WTC11 (cell line): Measurements from ENCODE around the gene RPP14. TPM values are rescaled to one million over a fixed set of nuclear protein-coding genes. Genes with fewer than 3 reads are reported as not detected.
A peak's percentile ranks its signal among the peaks of the same experiment; 100 is the strongest.

Experiments used
- ATAC-seq: fragments of 200-7000 bp; cut with Tn5 transposase; 2 replicates; pipeline ENCODE4 v1.10.0; 2021; ENCODE audit warnings: mild to moderate bottlenecking, moderate library complexity
- CTCF ChIA-PET: fragments of 300-600 bp; sonication (Branson Sonifier 250); formaldehyde crosslinking; loops from one replicate; lab custom pipeline; 2021; ENCODE audit warnings: antibody characterized with exemption; lab: Charles Lee
- POLR2A ChIA-PET: fragments of 350-600 bp; sonication (Branson Sonifier 250); formaldehyde crosslinking; loops from one replicate; lab custom pipeline; 2021; ENCODE audit warnings: antibody characterized with exemption; lab: Charles Lee
- DNase-seq: peaks from one replicate; pipeline ENCODE4 v3.0.0; 2021; ENCODE audit warnings: low spot score
- H3K27ac Mint-ChIP-seq: 2 replicates; pipeline ENCODE4 v1.8.0; 2021; ENCODE audit warnings: mixed read lengths
- H3K27me3 Mint-ChIP-seq: 2 replicates; pipeline ENCODE4 v1.8.0; 2021; ENCODE audit warnings: low read depth, mild to moderate bottlenecking, moderate library complexity, mixed read lengths
- H3K36me3 Mint-ChIP-seq: 2 replicates; pipeline ENCODE4 v1.8.0; 2021; ENCODE audit warnings: mixed read lengths
- H3K4me1 Mint-ChIP-seq: 2 replicates; pipeline ENCODE4 v1.8.0; 2022; ENCODE audit warnings: mixed read lengths
- H3K4me3 Mint-ChIP-seq: 2 replicates; pipeline ENCODE4 v1.8.0; 2021; ENCODE audit warnings: mild to moderate bottlenecking, moderate library complexity, mixed read lengths
- H3K9me3 Mint-ChIP-seq: 2 replicates; pipeline ENCODE4 v1.8.0; 2021; ENCODE audit warnings: mixed read lengths
- AFF4 ChIP-seq: sonication (generic); formaldehyde crosslinking; IDR thresholded peaks from 2 replicates; pipeline ENCODE4 v1.8.1; 2023; ENCODE audit warnings: mild to moderate bottlenecking, missing genetic modification reagents, borderline replicate concordance
- ELF4 ChIP-seq: sonication (generic); formaldehyde crosslinking; IDR thresholded peaks from 2 replicates; pipeline ENCODE4 v1.8.1; 2022; ENCODE audit warnings: low read depth, mild to moderate bottlenecking, moderate library complexity, missing genetic modification reagents
- FOXP1 ChIP-seq: sonication (generic); formaldehyde crosslinking; IDR thresholded peaks from 2 replicates; pipeline ENCODE4 v1.8.0; 2022; ENCODE audit warnings: missing genetic modification reagents, mild to moderate bottlenecking, moderate library complexity, borderline replicate concordance
- GRHL2 ChIP-seq: fragments of 250-450 bp; sonication (Bioruptor Pico); IDR thresholded peaks from 2 replicates; pipeline ENCODE4 v1.8.0; 2022; ENCODE audit warnings: mild to moderate bottlenecking, moderate library complexity; ENCODE audit not compliant: insufficient replicate concordance, severe bottlenecking
- KAT7 ChIP-seq: sonication (generic); formaldehyde crosslinking; IDR thresholded peaks from 2 replicates; pipeline ENCODE4 v1.8.1; 2023; ENCODE audit warnings: missing genetic modification reagents, mild to moderate bottlenecking, borderline replicate concordance
- NFATC4 ChIP-seq: fragments of 250-450 bp; sonication (Bioruptor Pico); IDR thresholded peaks from 2 replicates; pipeline ENCODE4 v1.9.0; 2021; ENCODE audit warnings: mild to moderate bottlenecking
- NR1H2 ChIP-seq: sonication (generic); formaldehyde crosslinking; IDR thresholded peaks from 2 replicates; pipeline ENCODE4 v1.9.0; 2021; ENCODE audit warnings: mild to moderate bottlenecking, moderate library complexity, missing genetic modification reagents
- SMAD3 ChIP-seq: sonication (generic); formaldehyde crosslinking; IDR thresholded peaks from 2 replicates; pipeline ENCODE4 v1.8.0; 2022; ENCODE audit warnings: missing genetic modification reagents, mild to moderate bottlenecking, borderline replicate concordance
- SOX15 ChIP-seq: fragments of 250-450 bp; sonication (Bioruptor Pico); IDR thresholded peaks from 2 replicates; pipeline ENCODE4 v1.9.0; 2021; ENCODE audit warnings: mild to moderate bottlenecking
- SP1 ChIP-seq: sonication (generic); formaldehyde crosslinking; conservative IDR thresholded peaks from 2 replicates; pipeline ENCODE4 v1.8.1; 2022; ENCODE audit warnings: missing genetic modification reagents
- TCF7 ChIP-seq: sonication (generic); formaldehyde crosslinking; IDR thresholded peaks from 2 replicates; pipeline ENCODE4 v1.8.0; 2022; ENCODE audit warnings: mild to moderate bottlenecking, low read depth, missing genetic modification reagents, moderate library complexity
- TEAD1 ChIP-seq: sonication (generic); formaldehyde crosslinking; IDR thresholded peaks from 2 replicates; pipeline ENCODE4 v1.8.0; 2022; ENCODE audit warnings: mild to moderate bottlenecking, missing genetic modification reagents
- ZBTB43 ChIP-seq: sonication (generic); formaldehyde crosslinking; IDR thresholded peaks from 2 replicates; pipeline ENCODE4 v1.8.1; 2023; ENCODE audit warnings: mild to moderate bottlenecking, missing genetic modification reagents
- ZNF263 ChIP-seq: sonication (generic); formaldehyde crosslinking; IDR thresholded peaks from 2 replicates; pipeline ENCODE4 v1.8.1; 2022; ENCODE audit warnings: low read depth, mild to moderate bottlenecking, moderate library complexity, missing genetic modification reagents
- ZNF423 ChIP-seq: fragments of 250-450 bp; sonication (Bioruptor Pico); IDR thresholded peaks from 2 replicates; pipeline ENCODE4 v2.1.2; 2022; ENCODE audit warnings: mild to moderate bottlenecking, moderate library complexity
- total RNA-seq: library from RNA; stranded (reverse); gene quantifications from 3 replicates; pipeline ENCODE4 v1.2.3, GENCODE V29; 2021
- TF ChIP-seq, protein P1 (sequence below): sonication (generic); formaldehyde crosslinking; IDR thresholded peaks from 2 replicates; pipeline ENCODE4 v1.8.0; 2022; ENCODE audit warnings: missing genetic modification reagents
- TF ChIP-seq, protein P2 (sequence below): fragments of 250-450 bp; sonication (Bioruptor Pico); IDR thresholded peaks from 2 replicates; pipeline ENCODE4 v1.9.0; 2021; ENCODE audit warnings: mild to moderate bottlenecking
- TF ChIP-seq, protein P3 (sequence below): sonication (generic); formaldehyde crosslinking; conservative IDR thresholded peaks from 2 replicates; pipeline ENCODE4 v1.8.1; 2022; ENCODE audit warnings: mild to moderate bottlenecking, missing genetic modification reagents
- TF ChIP-seq, protein P4 (sequence below): fragments of 250-450 bp; sonication (Bioruptor Pico); IDR thresholded peaks from 2 replicates; pipeline ENCODE4 v1.8.0; 2021; ENCODE audit warnings: mild to moderate bottlenecking
- TF ChIP-seq, protein P5 (sequence below): fragments of 250-450 bp; sonication (Bioruptor Pico); IDR thresholded peaks from 2 replicates; pipeline ENCODE4 v1.9.0; 2021; ENCODE audit warnings: moderate library complexity, mild to moderate bottlenecking, inconsistent platforms, borderline replicate concordance

Gene RPP14
- total RNA-seq, 1 experiment from 2014 or later: 17.9 TPM

GRCh38 chr3:58333206-58334012 is 27.4 kb downstream of the RPP14 start:
- Mint-ChIP-seq H3K27ac (no peak overlapping the region), H3K4me1 (peaks cover 24% of the 10 kb centered on the region), H3K27me3 (peaks cover 34% of the 10 kb centered on the region), H3K9me3 (no peaks in the 10 kb centered on the region), H3K36me3 (no peaks in the 10 kb centered on the region), H3K4me3 (peak overlapping the region; percentile 90)
- ChIA-PET POLR2A (interaction anchor here (0.6 kb wide), 1 partner anchor 255 kb away, joined by 3 read pairs; no protein-coding TSS in a partner anchor), CTCF (interaction anchor here (0.6 to 3.0 kb wide), 10 partner anchors 12 to 196 kb away, joined by 3 to 22 read pairs (median 3); partner anchors contain the start of genes HTD2 and RPP14)
- TF ChIP-seq ZNF263 (CRISPR knock-in tag): 0 out of 2 replicates have a peak, but pooled peaks have one; percentile 3
- no peak for TF ChIP-seq SOX15
- TF ChIP-seq TEAD1: no peak
- no peak for TF ChIP-seq ELF4
- TF ChIP-seq SP1: no peak
- no peak for TF ChIP-seq TCF7 (CRISPR knock-in tag)
- TF ChIP-seq, protein P1, sequence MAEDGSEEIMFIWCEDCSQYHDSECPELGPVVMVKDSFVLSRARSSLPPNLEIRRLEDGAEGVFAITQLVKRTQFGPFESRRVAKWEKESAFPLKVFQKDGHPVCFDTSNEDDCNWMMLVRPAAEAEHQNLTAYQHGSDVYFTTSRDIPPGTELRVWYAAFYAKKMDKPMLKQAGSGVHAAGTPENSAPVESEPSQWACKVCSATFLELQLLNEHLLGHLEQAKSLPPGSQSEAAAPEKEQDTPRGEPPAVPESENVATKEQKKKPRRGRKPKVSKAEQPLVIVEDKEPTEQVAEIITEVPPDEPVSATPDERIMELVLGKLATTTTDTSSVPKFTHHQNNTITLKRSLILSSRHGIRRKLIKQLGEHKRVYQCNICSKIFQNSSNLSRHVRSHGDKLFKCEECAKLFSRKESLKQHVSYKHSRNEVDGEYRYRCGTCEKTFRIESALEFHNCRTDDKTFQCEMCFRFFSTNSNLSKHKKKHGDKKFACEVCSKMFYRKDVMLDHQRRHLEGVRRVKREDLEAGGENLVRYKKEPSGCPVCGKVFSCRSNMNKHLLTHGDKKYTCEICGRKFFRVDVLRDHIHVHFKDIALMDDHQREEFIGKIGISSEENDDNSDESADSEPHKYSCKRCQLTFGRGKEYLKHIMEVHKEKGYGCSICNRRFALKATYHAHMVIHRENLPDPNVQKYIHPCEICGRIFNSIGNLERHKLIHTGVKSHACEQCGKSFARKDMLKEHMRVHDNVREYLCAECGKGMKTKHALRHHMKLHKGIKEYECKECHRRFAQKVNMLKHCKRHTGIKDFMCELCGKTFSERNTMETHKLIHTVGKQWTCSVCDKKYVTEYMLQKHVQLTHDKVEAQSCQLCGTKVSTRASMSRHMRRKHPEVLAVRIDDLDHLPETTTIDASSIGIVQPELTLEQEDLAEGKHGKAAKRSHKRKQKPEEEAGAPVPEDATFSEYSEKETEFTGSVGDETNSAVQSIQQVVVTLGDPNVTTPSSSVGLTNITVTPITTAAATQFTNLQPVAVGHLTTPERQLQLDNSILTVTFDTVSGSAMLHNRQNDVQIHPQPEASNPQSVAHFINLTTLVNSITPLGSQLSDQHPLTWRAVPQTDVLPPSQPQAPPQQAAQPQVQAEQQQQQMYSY: no peak
- ATAC-seq (peak; percentile 74), DNase-seq (peak; percentile 52)

- DNase-seq (no peak), ATAC-seq (no peak)
- H3K4me3 Mint-ChIP-seq: peak overlapping the region; percentile 90
- POLR2A ChIA-PET: no interaction called here
- peaks cover 34% of the 10 kb centered on the region for H3K27me3 Mint-ChIP-seq
- H3K27ac Mint-ChIP-seq: no peak overlapping the region
- H3K4me1 Mint-ChIP-seq: peaks cover 24% of the 10 kb centered on the region
- no peaks in the 10 kb centered on the region for H3K36me3 Mint-ChIP-seq
- H3K9me3 Mint-ChIP-seq: no peaks in the 10 kb centered on the region
- CTCF ChIA-PET: interaction anchor here (0.6 to 3.0 kb wide), 5 partner anchors 16 to 166 kb away, joined by 3 to 22 read pairs (median 6); partner anchors contain the start of genes HTD2 and RPP14
- TF ChIP-seq, protein P2, sequence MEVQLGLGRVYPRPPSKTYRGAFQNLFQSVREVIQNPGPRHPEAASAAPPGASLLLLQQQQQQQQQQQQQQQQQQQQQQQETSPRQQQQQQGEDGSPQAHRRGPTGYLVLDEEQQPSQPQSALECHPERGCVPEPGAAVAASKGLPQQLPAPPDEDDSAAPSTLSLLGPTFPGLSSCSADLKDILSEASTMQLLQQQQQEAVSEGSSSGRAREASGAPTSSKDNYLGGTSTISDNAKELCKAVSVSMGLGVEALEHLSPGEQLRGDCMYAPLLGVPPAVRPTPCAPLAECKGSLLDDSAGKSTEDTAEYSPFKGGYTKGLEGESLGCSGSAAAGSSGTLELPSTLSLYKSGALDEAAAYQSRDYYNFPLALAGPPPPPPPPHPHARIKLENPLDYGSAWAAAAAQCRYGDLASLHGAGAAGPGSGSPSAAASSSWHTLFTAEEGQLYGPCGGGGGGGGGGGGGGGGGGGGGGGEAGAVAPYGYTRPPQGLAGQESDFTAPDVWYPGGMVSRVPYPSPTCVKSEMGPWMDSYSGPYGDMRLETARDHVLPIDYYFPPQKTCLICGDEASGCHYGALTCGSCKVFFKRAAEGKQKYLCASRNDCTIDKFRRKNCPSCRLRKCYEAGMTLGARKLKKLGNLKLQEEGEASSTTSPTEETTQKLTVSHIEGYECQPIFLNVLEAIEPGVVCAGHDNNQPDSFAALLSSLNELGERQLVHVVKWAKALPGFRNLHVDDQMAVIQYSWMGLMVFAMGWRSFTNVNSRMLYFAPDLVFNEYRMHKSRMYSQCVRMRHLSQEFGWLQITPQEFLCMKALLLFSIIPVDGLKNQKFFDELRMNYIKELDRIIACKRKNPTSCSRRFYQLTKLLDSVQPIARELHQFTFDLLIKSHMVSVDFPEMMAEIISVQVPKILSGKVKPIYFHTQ (CRISPR knock-in tag): no peak
- TF ChIP-seq SMAD3 (CRISPR knock-in tag): no peak
- TF ChIP-seq, protein P3, sequence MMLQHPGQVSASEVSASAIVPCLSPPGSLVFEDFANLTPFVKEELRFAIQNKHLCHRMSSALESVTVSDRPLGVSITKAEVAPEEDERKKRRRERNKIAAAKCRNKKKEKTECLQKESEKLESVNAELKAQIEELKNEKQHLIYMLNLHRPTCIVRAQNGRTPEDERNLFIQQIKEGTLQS (CRISPR knock-in tag): no peak
- no peak for TF ChIP-seq NFATC4 (CRISPR knock-in tag)
- no peak for TF ChIP-seq ZNF423
- TF ChIP-seq FOXP1 (CRISPR knock-in tag): no peak
- TF ChIP-seq ZBTB43 (CRISPR knock-in tag): no peak
- no peak for TF ChIP-seq AFF4 (CRISPR knock-in tag)
- TF ChIP-seq, protein P4, sequence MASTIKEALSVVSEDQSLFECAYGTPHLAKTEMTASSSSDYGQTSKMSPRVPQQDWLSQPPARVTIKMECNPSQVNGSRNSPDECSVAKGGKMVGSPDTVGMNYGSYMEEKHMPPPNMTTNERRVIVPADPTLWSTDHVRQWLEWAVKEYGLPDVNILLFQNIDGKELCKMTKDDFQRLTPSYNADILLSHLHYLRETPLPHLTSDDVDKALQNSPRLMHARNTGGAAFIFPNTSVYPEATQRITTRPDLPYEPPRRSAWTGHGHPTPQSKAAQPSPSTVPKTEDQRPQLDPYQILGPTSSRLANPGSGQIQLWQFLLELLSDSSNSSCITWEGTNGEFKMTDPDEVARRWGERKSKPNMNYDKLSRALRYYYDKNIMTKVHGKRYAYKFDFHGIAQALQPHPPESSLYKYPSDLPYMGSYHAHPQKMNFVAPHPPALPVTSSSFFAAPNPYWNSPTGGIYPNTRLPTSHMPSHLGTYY: no peak
- no peak for TF ChIP-seq KAT7
- no peak for TF ChIP-seq GRHL2
- no peak for TF ChIP-seq NR1H2 (CRISPR knock-in tag)
- TF ChIP-seq, protein P5, sequence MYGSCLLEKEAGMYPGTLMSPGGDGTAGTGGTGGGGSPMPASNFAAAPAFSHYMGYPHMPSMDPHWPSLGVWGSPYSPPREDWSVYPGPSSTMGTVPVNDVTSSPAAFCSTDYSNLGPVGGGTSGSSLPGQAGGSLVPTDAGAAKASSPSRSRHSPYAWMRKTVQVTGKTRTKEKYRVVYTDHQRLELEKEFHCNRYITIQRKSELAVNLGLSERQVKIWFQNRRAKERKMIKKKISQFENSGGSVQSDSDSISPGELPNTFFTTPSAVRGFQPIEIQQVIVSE (CRISPR knock-in tag): no peak
Measured at GRCh38 chr3:58334013-58334321, 27.9 kb downstream of the RPP14 start.
